ENCODE measurements around the gene NKTR. TPM values are rescaled to one million over a fixed set of nuclear protein-coding genes. Genes with fewer than 3 reads are reported as not detected.

The NKTR gene
- total RNA-seq, 1 donor: 80.3 TPM

DNA sequence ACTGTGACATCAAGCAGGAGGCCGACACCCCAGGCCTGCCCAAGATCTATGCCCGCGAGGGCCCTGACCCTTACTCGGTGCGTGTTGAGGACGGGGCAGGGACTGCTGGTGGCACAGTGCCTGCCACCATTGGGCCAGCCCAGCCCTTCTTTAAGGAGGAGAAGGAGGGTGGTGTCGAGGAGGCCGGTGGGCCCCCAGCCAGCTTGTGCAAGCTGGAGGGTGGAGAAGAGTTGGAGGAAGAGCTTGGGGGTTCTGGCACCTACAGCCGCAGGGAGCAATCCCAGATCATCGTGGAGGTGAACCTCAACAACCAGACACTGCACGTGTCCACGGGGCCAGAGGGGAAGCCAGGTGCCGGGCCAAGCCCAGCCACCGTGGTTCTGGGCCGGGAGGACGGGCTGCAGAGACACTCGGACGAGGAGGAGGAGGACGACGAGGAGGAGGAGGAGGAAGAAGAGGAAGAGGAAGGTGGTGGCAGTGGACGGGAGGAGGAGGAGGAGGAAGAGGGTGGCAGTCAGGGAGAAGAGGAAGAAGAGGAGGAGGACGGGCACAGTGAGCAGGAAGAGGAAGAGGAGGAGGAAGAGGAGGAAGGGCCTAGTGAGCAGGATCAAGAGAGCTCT, 58.4 kb downstream of the NKTR start:
- Histone ChIP-seq H3K27ac (ENCODE audit: low read depth, low read length) (no peak overlapping the region), H3K9me3 (ENCODE audit: low read depth, low read length) (no peaks in the 10 kb centered on the region), H3K4me2 (ENCODE audit: insufficient read depth, low read length) (no peak overlapping the region), H3K4me1 (ENCODE audit: insufficient read depth, low read length) (peaks cover 27% of the 10 kb centered on the region), H3K79me2 (ENCODE audit: insufficient read depth, low read length) (peaks cover 32% of the 10 kb centered on the region), H2AFZ (ENCODE audit: low read length) (no peak overlapping the region), H4K20me1 (ENCODE audit: insufficient read depth, low read length) (peaks cover 55% of the 10 kb centered on the region), H3K27me3 (ENCODE audit: insufficient read depth, low read length) (no peaks in the 10 kb centered on the region), H3K36me3 (ENCODE audit: insufficient read depth, low read length) (peaks cover 19% of the 10 kb centered on the region), H3K4me3 (ENCODE audit: insufficient read depth, low read length) (no peak overlapping the region)
- TF ChIP-seq, protein P1, sequence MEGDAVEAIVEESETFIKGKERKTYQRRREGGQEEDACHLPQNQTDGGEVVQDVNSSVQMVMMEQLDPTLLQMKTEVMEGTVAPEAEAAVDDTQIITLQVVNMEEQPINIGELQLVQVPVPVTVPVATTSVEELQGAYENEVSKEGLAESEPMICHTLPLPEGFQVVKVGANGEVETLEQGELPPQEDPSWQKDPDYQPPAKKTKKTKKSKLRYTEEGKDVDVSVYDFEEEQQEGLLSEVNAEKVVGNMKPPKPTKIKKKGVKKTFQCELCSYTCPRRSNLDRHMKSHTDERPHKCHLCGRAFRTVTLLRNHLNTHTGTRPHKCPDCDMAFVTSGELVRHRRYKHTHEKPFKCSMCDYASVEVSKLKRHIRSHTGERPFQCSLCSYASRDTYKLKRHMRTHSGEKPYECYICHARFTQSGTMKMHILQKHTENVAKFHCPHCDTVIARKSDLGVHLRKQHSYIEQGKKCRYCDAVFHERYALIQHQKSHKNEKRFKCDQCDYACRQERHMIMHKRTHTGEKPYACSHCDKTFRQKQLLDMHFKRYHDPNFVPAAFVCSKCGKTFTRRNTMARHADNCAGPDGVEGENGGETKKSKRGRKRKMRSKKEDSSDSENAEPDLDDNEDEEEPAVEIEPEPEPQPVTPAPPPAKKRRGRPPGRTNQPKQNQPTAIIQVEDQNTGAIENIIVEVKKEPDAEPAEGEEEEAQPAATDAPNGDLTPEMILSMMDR (IDR thresholded peaks at IDR 0.05; ENCODE audit: extremely low read depth, low read depth, low read length): no peak
- no peak for DNase-seq (ENCODE audit: insufficient read length, low spot score, missing footprints)

DNA sequence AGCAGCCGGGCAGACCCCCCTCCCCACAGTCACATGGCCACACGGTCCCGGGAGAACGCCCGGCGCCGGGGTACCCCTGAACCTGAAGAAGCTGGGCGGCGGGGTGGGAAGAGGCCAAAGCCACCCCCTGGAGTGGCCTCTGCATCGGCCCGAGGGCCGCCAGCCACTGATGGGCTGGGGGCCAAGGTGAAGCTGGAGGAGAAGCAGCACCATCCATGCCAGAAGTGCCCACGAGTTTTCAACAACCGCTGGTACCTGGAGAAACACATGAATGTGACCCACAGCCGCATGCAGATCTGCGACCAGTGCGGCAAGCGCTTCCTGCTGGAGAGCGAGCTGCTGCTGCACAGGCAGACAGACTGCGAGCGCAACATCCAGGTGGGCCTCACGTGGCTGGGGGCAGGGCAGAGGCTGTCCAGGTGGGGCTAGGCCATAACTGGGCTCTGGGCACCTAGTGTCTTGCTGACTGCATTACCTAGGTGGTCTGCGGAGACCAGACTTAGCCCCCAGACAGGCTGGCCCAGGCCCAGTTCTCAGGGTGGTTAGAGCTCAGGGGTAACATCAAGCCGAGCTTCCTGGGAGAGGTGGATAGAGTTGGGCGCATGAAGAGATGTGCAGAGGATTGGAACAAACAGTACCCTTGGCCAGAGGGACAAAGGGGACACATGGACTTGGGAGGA, 59.1 kb downstream of the NKTR start:
- H3K4me3 ChIP-seq (ENCODE audit: insufficient read depth, low read length): no peak overlapping the region
- peaks cover 27% of the 10 kb centered on the region for H3K4me1 ChIP-seq (ENCODE audit: insufficient read depth, low read length)
- H4K20me1 ChIP-seq (ENCODE audit: insufficient read depth, low read length): peaks cover 55% of the 10 kb centered on the region
- H3K36me3 ChIP-seq (ENCODE audit: insufficient read depth, low read length): peaks cover 20% of the 10 kb centered on the region
- H3K4me2 ChIP-seq (ENCODE audit: insufficient read depth, low read length): no peak overlapping the region
- TF ChIP-seq, protein P1 (IDR thresholded peaks at IDR 0.05; ENCODE audit: extremely low read depth, low read depth, low read length): no peak
- peaks cover 28% of the 10 kb centered on the region for H3K79me2 ChIP-seq (ENCODE audit: insufficient read depth, low read length)
- no peak overlapping the region for H3K27ac ChIP-seq (ENCODE audit: low read depth, low read length)
- no peaks in the 10 kb centered on the region for H3K27me3 ChIP-seq (ENCODE audit: insufficient read depth, low read length)
- H2AFZ ChIP-seq (ENCODE audit: low read length): no peak overlapping the region
- peak; percentile 85 for DNase-seq (ENCODE audit: insufficient read length, low spot score, missing footprints)
- no peaks in the 10 kb centered on the region for H3K9me3 ChIP-seq (ENCODE audit: low read depth, low read length)

DNA sequence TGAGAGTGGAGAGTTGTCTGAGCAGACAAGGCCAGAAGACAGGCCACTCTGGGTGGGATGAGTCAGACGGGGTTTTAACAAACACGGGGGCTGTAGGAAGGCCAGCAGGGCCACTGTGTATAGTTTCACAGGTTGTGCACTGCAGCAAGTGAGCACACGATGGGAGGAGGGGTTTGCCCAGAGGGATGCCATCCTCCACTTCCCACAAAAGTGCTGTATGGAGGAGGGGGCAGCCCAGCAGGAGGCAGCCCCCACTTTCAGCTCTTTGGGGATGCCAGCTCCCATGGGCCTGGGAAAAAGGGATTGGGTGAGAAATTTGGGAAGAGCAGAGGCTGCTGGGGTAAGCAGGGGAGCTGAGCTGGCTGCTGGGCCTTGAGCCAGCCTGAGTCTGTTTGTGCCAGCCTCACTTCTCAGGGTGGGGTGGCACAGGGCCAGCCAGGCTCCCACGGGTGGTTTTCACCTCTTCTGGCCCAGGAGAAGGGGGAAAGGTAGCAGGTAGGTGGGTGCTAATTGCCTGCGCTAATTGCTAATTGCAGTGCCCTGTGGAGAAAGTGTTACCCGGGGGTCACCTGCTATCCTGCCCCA, 59.7 kb downstream of the NKTR start:
- Histone ChIP-seq H3K4me1 (ENCODE audit: insufficient read depth, low read length) (peaks cover 22% of the 10 kb centered on the region), H3K27ac (ENCODE audit: low read depth, low read length) (no peak overlapping the region), H3K27me3 (ENCODE audit: insufficient read depth, low read length) (no peaks in the 10 kb centered on the region), H3K9me3 (ENCODE audit: low read depth, low read length) (no peaks in the 10 kb centered on the region), H3K36me3 (ENCODE audit: insufficient read depth, low read length) (peaks cover 20% of the 10 kb centered on the region), H4K20me1 (ENCODE audit: insufficient read depth, low read length) (peaks cover 53% of the 10 kb centered on the region), H3K79me2 (ENCODE audit: insufficient read depth, low read length) (peaks cover 22% of the 10 kb centered on the region), H3K4me3 (ENCODE audit: insufficient read depth, low read length) (no peak overlapping the region), H2AFZ (ENCODE audit: low read length) (no peak overlapping the region), H3K4me2 (ENCODE audit: insufficient read depth, low read length) (no peak overlapping the region)
- TF ChIP-seq, protein P1 (IDR thresholded peaks at IDR 0.05; ENCODE audit: extremely low read depth, low read depth, low read length): no peak
- DNase-seq (ENCODE audit: insufficient read length, low spot score, missing footprints): peak; percentile 95

DNA sequence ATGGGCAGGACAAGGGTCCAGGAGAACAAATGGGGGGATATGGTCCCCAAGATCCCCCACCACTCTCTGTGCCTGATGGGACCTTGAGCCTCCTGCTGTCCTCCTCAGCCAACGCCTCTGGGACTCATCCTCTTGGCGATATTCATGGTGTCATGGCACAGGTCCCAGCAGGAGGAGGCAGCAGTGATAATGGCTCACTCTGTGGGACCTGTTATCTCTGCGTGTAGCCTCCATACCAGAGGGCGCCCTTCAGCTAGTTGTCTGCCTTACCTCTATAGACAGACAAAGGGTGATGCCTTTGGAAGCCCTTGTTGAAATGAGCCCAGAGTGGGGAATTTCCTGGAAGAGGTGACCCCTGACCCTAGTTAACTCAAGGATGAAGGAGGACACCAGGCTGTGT, 60.4 kb downstream of the NKTR start:
- Histone ChIP-seq H3K9me3 (ENCODE audit: low read depth, low read length) (no peaks in the 10 kb centered on the region), H4K20me1 (ENCODE audit: insufficient read depth, low read length) (peaks cover 46% of the 10 kb centered on the region), H3K4me1 (ENCODE audit: insufficient read depth, low read length) (peaks cover 15% of the 10 kb centered on the region), H2AFZ (ENCODE audit: low read length) (no peak overlapping the region), H3K36me3 (ENCODE audit: insufficient read depth, low read length) (peaks cover 20% of the 10 kb centered on the region), H3K27ac (ENCODE audit: low read depth, low read length) (no peak overlapping the region), H3K27me3 (ENCODE audit: insufficient read depth, low read length) (no peaks in the 10 kb centered on the region), H3K79me2 (ENCODE audit: insufficient read depth, low read length) (peaks cover 15% of the 10 kb centered on the region), H3K4me3 (ENCODE audit: insufficient read depth, low read length) (no peak overlapping the region), H3K4me2 (ENCODE audit: insufficient read depth, low read length) (no peak overlapping the region)
- DNase-seq (ENCODE audit: insufficient read length, low spot score, missing footprints): peak; percentile 88
- TF ChIP-seq, protein P1 (IDR thresholded peaks at IDR 0.05; ENCODE audit: extremely low read depth, low read depth, low read length): no peak
